GM11168 (cell line): ENCODE results near the gene PLEKHO2.
"Not testable (repeated sequence)": the region's sequence is repeated elsewhere in the genome, so short reads cannot be mapped to it uniquely, and the experiment has no call there.

Experiments used
- in situ Hi-C: fragments of 300-500 bp; cut with MboI; formaldehyde crosslinking; loops from one replicate; pipeline ENCODE4 v1.12.0; 2022; ENCODE audit warnings: low sequenced_read_pairs; ENCODE audit not compliant: unreplicated experiment

The PLEKHO2 gene

GRCh38 chr15:64841344-64842095 is at the start of gene PLEKHO2:
PLEKHO2 (plus strand) TSS chr15:64841915; CDS start chr15:64842017, 102 bp downstream.
- in situ Hi-C loops, result loop anchor here (10.0 kb wide), 1 partner anchor 63 kb away; no protein-coding TSS in a partner anchor

GRCh38 chr15:64792282-64792681 is 49.4 kb upstream of the PLEKHO2 start:
- in situ Hi-C loops, result no loop called here

GRCh38 chr15:64795299-64795698 is 46.4 kb upstream of the PLEKHO2 start:
- in situ Hi-C loops, result not testable (repeated sequence)

- in situ Hi-C loops, result not testable (repeated sequence)
Observed at GRCh38 chr15:64795921-64796320, 45.8 kb upstream of the PLEKHO2 start.

- in situ Hi-C loops, result not testable (repeated sequence)
Observed at GRCh38 chr15:64798905-64799304, 42.8 kb upstream of the PLEKHO2 start.

GRCh38 chr15:64800476-64800875 is 41.2 kb upstream of the PLEKHO2 start:
- in situ Hi-C loops, result no loop called here

GRCh38 chr15:64803526-64803925 is 38.2 kb upstream of the PLEKHO2 start:
- in situ Hi-C loops, result no loop called here

GRCh38 chr15:64804619-64805018 is 37.1 kb upstream of the PLEKHO2 start:
- in situ Hi-C loops, result no loop called here

GRCh38 chr15:64806509-64806908 is 35.2 kb upstream of the PLEKHO2 start:
- in situ Hi-C loops, result no loop called here

GRCh38 chr15:64807051-64807749 is 34.5 kb upstream of the PLEKHO2 start:
- in situ Hi-C loops, result no loop called here

GRCh38 chr15:64807751-64808222 is 33.9 kb upstream of the PLEKHO2 start:
- in situ Hi-C loops, result no loop called here

- in situ Hi-C loops, result no loop called here
Observed at GRCh38 chr15:64808785-64809453, 32.8 kb upstream of the PLEKHO2 start.

- in situ Hi-C loops, result loop anchor here (5.0 kb wide), 1 partner anchor 78 kb away; no protein-coding TSS in a partner anchor
Observed at GRCh38 chr15:64809649-64810496, 31.8 kb upstream of the PLEKHO2 start.

- in situ Hi-C loops, result loop anchor here (5.0 kb wide), 1 partner anchor 78 kb away; no protein-coding TSS in a partner anchor
Observed at GRCh38 chr15:64810497-64811326, 31.0 kb upstream of the PLEKHO2 start.

- in situ Hi-C loops, result loop anchor here (5.0 kb wide), 1 partner anchor 81 kb away; no protein-coding TSS in a partner anchor
Observed at GRCh38 chr15:64813075-64813474, 28.6 kb upstream of the PLEKHO2 start.

- in situ Hi-C loops, result loop anchor here (5.0 kb wide), 1 partner anchor 82 kb away; no protein-coding TSS in a partner anchor
Observed at GRCh38 chr15:64814283-64814682, 27.4 kb upstream of the PLEKHO2 start.

GRCh38 chr15:64814965-64815364 is 26.8 kb upstream of the PLEKHO2 start:
- in situ Hi-C loops, result loop anchor here (5.0 kb wide), 1 partner anchor 83 kb away; no protein-coding TSS in a partner anchor

GRCh38 chr15:64816452-64816851 is 25.3 kb upstream of the PLEKHO2 start:
- in situ Hi-C loops, result no loop called here

GRCh38 chr15:64824929-64825430 is 16.7 kb upstream of the PLEKHO2 start:
- in situ Hi-C loops, result no loop called here
